B cell (primary cell): ENCODE results near the gene PIGT. TPM values are rescaled to one million over a fixed set of nuclear protein-coding genes. Genes with fewer than 3 reads are reported as not detected.

Experiments used
- ATAC-seq: fragments of 200-7000 bp; cut with Tn5 transposase; one replicate; pipeline ENCODE4 v1.10.0; 2021; ENCODE audit warnings: low read depth, mild to moderate bottlenecking, moderate number of reproducible peaks, moderate library complexity
- CTCF ChIA-PET: fragments of 350-600 bp; sonication (Branson Sonifier 250); formaldehyde crosslinking; loops from one replicate; lab custom pipeline; 2021; ENCODE audit warnings: antibody characterized with exemption, inconsistent platforms; lab: Charles Lee
- POLR2A ChIA-PET: fragments of 350-600 bp; sonication (Branson Sonifier 250); formaldehyde crosslinking; loops from one replicate; lab custom pipeline; 2021; ENCODE audit warnings: antibody characterized with exemption; lab: Charles Lee
- DNase-seq: peaks from one replicate; pipeline ENCODE4 v3.0.0; 2013
- H2AFZ ChIP-seq: 2 replicates; pipeline ENCODE4 v1.6.1; 2012; ENCODE audit warnings: mild to moderate bottlenecking, low read depth, low read length; ENCODE audit not compliant: insufficient read depth, poor library complexity, severe bottlenecking
- H3K27ac ChIP-seq, 2 donors: 1 replicate in 1 of 2; 2 replicates in 1 of 2; pipeline ENCODE4 v1.5.1; 2012 to 2013; ENCODE audit warnings: low read length in 2 of 2, mild to moderate bottlenecking in 2 of 2, moderate library complexity in 1 of 2
- H3K27me3 ChIP-seq, 4 experiments: fragments of 200-600 bp in 1 of 4; sonication (generic) in 1 of 4; replicated peaks in 1 of 4; 1 replicate in 2 of 4; 2 replicates in 2 of 4; pipeline versions ENCODE4 v1.6.1 to v1.7.0; 2013 to 2016; ENCODE audit warnings: low read length in 3 of 4, mild to moderate bottlenecking in 2 of 4, mixed read lengths in 1 of 4, moderate library complexity in 1 of 4; ENCODE audit not compliant: insufficient read depth in 4 of 4, control insufficient read depth in 3 of 4; ENCODE audit errors: control extremely low read depth in 1 of 4
- H3K36me3 ChIP-seq, 2 experiments: replicated peaks in 1 of 2; 1 replicate in 1 of 2; 2 replicates in 1 of 2; pipeline versions ENCODE4 v1.6.1 to v1.7.1; 2013; ENCODE audit warnings: low read length in 1 of 2; ENCODE audit not compliant: insufficient read depth in 2 of 2, control insufficient read depth in 1 of 2; ENCODE audit errors: control extremely low read depth in 1 of 2, extremely low read depth in 1 of 2
- H3K4me1 ChIP-seq, 2 donors: fragments of 200-600 bp in 1 of 2; sonication (generic) in 1 of 2; 1 replicate in 1 of 2; 2 replicates in 1 of 2; pipeline versions ENCODE4 v1.5.1 to v1.6.1; 2013 to 2017; ENCODE audit warnings: low read length in 2 of 2; ENCODE audit not compliant: control insufficient read depth in 2 of 2, insufficient read depth in 2 of 2
- H3K4me2 ChIP-seq: replicated peaks from 2 replicates; pipeline ENCODE3; 2012; ENCODE audit warnings: mild to moderate bottlenecking, low read depth, low read length; ENCODE audit not compliant: poor library complexity, severe bottlenecking
- H3K4me3 ChIP-seq, 5 experiments: fragments of 200-600 bp in 1 of 5; sonication (generic) in 1 of 5; 1 replicate in 3 of 5; 2 replicates in 2 of 5; pipeline versions ENCODE4 v1.5.1 to v1.7.0; 2011 to 2016; ENCODE audit warnings: low read length in 4 of 5, mild to moderate bottlenecking in 4 of 5, low read depth in 2 of 5, control low read depth in 1 of 5, moderate library complexity in 1 of 5; ENCODE audit not compliant: insufficient read depth in 1 of 5; ENCODE audit errors: control extremely low read depth in 1 of 5, extremely low read depth in 1 of 5
- H3K79me2 ChIP-seq: fragments of 200-600 bp; sonication (generic); one replicate; pipeline ENCODE4 v1.6.0; 2016; ENCODE audit warnings: low read length; ENCODE audit not compliant: control insufficient read depth, insufficient read depth
- H3K9ac ChIP-seq: fragments of 200-600 bp; sonication (generic); 2 replicates; pipeline ENCODE4 v1.6.1; 2017; ENCODE audit warnings: mild to moderate bottlenecking, low read length, moderate library complexity
- H3K9me3 ChIP-seq, 3 donors: one replicate each; pipeline versions ENCODE4 v1.6.1 to v1.7.1; 2013; ENCODE audit warnings: low read length in 2 of 3; ENCODE audit not compliant: control insufficient read depth in 2 of 3, insufficient read depth in 1 of 3; ENCODE audit errors: control extremely low read depth in 1 of 3
- H4K20me1 ChIP-seq: 2 replicates; pipeline ENCODE4 v1.6.0; 2012; ENCODE audit warnings: mild to moderate bottlenecking, low read length; ENCODE audit not compliant: insufficient read depth, control insufficient read depth, poor library complexity, severe bottlenecking
- H3K27ac Mint-ChIP-seq: one replicate; pipeline ENCODE4 v1.8.0; 2021; ENCODE audit warnings: mixed read lengths
- H3K27me3 Mint-ChIP-seq: one replicate; pipeline ENCODE4 v1.8.0; 2021; ENCODE audit warnings: mixed read lengths
- H3K4me1 Mint-ChIP-seq: one replicate; pipeline ENCODE4 v1.8.0; 2021; ENCODE audit warnings: mixed read lengths
- H3K4me3 Mint-ChIP-seq: one replicate; pipeline ENCODE4 v1.8.0; 2021; ENCODE audit warnings: mixed read lengths
- H3K9me3 Mint-ChIP-seq: one replicate; pipeline ENCODE4 v1.8.0; 2022; ENCODE audit warnings: mixed read lengths; ENCODE audit not compliant: insufficient read depth
- EZH2 ChIP-seq: IDR thresholded peaks from 2 replicates; pipeline ENCODE4 v1.6.1; 2012; ENCODE audit warnings: borderline replicate concordance, low read depth, mild to moderate bottlenecking, moderate library complexity, low read length; ENCODE audit not compliant: insufficient read depth, poor library complexity, severe bottlenecking
- WGBS: methylation state at CpG from one replicate; pipeline ENCODE4 v1.1.5; 2013; ENCODE audit warnings: missing lambda C conversion rate; ENCODE audit not compliant: insufficient coverage; 5-methylcytosine and 5-hydroxymethylcytosine counted together
- intact Hi-C: fragments of 100-400 bp; cut with micrococcal nuclease; formaldehyde crosslinking; loops from one replicate; pipeline ENCODE4 v1.10.0; 2022
- polyA plus RNA-seq: library from polyadenylated mRNA; depleted of rRNA; stranded (reverse); fragments of >200 nt; gene quantifications from 2 replicates; pipeline ENCODE4 v1.2.3, GENCODE V29; 2012
- total RNA-seq, 2 donors: library from RNA; stranded (reverse); fragments of 120-200 nt in 1 of 2; gene quantifications; 1 replicate in 1 of 2; 2 replicates in 1 of 2; pipeline versions ENCODE4 v1.2.3 to v1.2.4, GENCODE V29; 2013 to 2022
- TF ChIP-seq, protein P1 (sequence below): fragments of 200-600 bp; IDR thresholded peaks from one replicate; pipeline ENCODE4 v1.8.0; 2022; ENCODE audit warnings: antibody characterized with exemption, mild to moderate bottlenecking

Gene PIGT
- total and polyA plus RNA-seq, 2 donors (not counting 1 experiment from before 2014, with no cell fraction given), result 51.6 to 106 TPM

DNA sequence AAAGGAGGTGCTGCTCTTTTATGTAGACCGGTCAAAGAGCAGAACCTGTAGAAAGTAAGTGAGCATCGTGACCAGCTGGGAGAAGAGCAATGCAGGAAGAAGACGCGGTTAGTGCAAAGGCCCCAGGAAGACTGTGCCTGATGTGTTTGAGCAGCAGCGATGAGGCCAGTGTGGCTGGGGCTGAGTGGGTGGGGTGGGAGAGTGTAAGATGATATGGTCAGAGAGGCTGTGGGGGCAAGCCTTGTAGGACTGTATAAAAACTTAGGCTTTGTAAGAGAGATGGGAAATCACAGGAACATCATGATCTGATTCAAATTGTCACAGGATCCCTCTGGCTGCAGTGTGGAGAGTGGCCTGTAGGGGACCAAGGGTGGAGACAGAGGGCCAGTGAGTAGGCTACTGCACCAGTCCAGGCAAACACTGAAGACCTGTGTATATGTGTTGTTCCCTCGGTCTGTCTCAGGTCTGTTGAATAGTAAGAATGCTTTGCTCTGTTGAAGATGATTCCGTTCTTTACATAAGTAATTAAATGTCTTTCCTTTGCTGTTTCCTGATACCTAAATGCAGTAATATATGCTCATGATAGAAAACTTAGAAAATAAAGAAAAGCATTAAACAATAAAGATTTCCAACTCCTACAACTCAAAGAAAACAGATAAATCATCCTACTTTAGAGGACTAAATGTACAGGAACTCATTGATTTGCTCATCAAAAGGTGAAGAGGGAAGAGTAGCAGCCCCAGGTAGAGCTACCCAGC, 30.0 kb downstream of the PIGT start:
- Histone ChIP-seq H3K4me1 (peaks cover 0 to 4% of the 10 kb centered on the region in 2 donors), H3K36me3 (no peaks in the 10 kb centered on the region), H4K20me1 (no peaks in the 10 kb centered on the region), H3K9ac (no peak overlapping the region), H3K4me3 (no peak overlapping the region), H2AFZ (no peak overlapping the region), H3K9me3 (no peaks in the 10 kb centered on the region), H3K27ac (no peak overlapping the region), H3K4me2 (no peak overlapping the region), H3K79me2 (no peaks in the 10 kb centered on the region), H3K27me3 (peaks cover 0 to 3% (median 0%) of the 10 kb centered on the region in 4 experiments)
- intact Hi-C loops, result no loop called here
- POLR2A ChIA-PET, result no interaction called here
- Mint-ChIP-seq H3K27me3 (peaks cover 9% of the 10 kb centered on the region), H3K27ac (no peak overlapping the region), H3K4me1 (peaks cover 3% of the 10 kb centered on the region), H3K4me3 (no peak overlapping the region), H3K9me3 (no peaks in the 10 kb centered on the region)
- CTCF ChIA-PET, result interaction anchor here (1.1 to 1.7 kb wide), 4 partner anchors 8 to 128 kb away, joined by 4 to 10 read pairs (median 4); partner anchors contain the start of gene SYS1
- WGBS, result 66% methylated on average over 5 of the region's 7 CpGs
- ATAC-seq (peak; percentile 54), DNase-seq (peak; percentile 17)
- TF ChIP-seq EZH2, result no peak
- TF ChIP-seq, protein P1, sequence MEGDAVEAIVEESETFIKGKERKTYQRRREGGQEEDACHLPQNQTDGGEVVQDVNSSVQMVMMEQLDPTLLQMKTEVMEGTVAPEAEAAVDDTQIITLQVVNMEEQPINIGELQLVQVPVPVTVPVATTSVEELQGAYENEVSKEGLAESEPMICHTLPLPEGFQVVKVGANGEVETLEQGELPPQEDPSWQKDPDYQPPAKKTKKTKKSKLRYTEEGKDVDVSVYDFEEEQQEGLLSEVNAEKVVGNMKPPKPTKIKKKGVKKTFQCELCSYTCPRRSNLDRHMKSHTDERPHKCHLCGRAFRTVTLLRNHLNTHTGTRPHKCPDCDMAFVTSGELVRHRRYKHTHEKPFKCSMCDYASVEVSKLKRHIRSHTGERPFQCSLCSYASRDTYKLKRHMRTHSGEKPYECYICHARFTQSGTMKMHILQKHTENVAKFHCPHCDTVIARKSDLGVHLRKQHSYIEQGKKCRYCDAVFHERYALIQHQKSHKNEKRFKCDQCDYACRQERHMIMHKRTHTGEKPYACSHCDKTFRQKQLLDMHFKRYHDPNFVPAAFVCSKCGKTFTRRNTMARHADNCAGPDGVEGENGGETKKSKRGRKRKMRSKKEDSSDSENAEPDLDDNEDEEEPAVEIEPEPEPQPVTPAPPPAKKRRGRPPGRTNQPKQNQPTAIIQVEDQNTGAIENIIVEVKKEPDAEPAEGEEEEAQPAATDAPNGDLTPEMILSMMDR, result peak; percentile 51

DNA sequence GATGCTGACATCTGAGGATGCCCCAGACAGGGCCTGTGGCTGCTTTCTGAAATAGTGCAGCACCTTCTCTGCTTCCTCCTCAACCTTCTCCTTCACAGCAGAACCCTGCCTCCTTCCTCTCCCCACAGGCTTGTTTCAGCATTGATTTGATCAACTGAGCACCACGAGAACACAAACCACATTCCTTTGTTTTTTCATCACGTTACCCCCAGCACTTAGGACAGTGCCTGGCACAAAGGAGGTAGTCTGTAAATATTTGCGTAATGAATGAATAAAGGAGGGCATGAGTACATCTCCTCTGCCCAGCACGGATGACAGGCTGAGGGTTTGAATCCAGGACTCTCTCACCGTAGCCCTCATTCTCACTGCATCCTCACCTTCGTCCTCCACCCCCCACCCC, 32.3 kb downstream of the PIGT start:
- no peak overlapping the region for H3K9ac ChIP-seq
- no CpG with 5 or more reads among the region's 6 CpGs for WGBS
- H3K27ac ChIP-seq, result no peak overlapping the region
- peaks cover 0 to 3% (median under 1%) of the 10 kb centered on the region in 4 experiments for H3K27me3 ChIP-seq
- no peak overlapping the region for H2AFZ ChIP-seq
- CTCF ChIA-PET, result interaction anchor here (3.2 to 7.8 kb wide), 2 partner anchors 11 to 87 kb away, joined by 36 to 79 read pairs; partner anchors contain the start of gene SYS1
- Mint-ChIP-seq H3K27ac (no peak overlapping the region), H3K4me1 (peaks cover 15% of the 10 kb centered on the region), H3K9me3 (no peaks in the 10 kb centered on the region), H3K27me3 (peaks cover 13% of the 10 kb centered on the region), H3K4me3 (no peak overlapping the region)
- DNase-seq (no peak), ATAC-seq (no peak)
- H4K20me1 ChIP-seq, result no peaks in the 10 kb centered on the region
- POLR2A ChIA-PET, result no interaction called here
- no peaks in the 10 kb centered on the region for H3K36me3 ChIP-seq
- no peak overlapping the region for H3K4me3 ChIP-seq
- no peaks in the 10 kb centered on the region for H3K79me2 ChIP-seq
- TF ChIP-seq, protein P1, result no peak
- TF ChIP-seq EZH2, result no peak
- no peaks in the 10 kb centered on the region for H3K9me3 ChIP-seq
- intact Hi-C loops, result no loop called here
- H3K4me1 ChIP-seq, result peaks cover 12 to 16% of the 10 kb centered on the region in 2 donors
- no peak overlapping the region for H3K4me2 ChIP-seq
